Activated naive CD4-positive, alpha-beta T cell treated with anti-CD3 and anti-CD28 coated beads, Interleukin-2, amount 50 U/mL, for 16 hours (primary cell): Measurements from ENCODE around the gene NTN3.

Source experiments
- DNase-seq: peaks from one replicate; pipeline ENCODE4 v3.0.0-alpha.2; 2020

The NTN3 gene

DNA sequence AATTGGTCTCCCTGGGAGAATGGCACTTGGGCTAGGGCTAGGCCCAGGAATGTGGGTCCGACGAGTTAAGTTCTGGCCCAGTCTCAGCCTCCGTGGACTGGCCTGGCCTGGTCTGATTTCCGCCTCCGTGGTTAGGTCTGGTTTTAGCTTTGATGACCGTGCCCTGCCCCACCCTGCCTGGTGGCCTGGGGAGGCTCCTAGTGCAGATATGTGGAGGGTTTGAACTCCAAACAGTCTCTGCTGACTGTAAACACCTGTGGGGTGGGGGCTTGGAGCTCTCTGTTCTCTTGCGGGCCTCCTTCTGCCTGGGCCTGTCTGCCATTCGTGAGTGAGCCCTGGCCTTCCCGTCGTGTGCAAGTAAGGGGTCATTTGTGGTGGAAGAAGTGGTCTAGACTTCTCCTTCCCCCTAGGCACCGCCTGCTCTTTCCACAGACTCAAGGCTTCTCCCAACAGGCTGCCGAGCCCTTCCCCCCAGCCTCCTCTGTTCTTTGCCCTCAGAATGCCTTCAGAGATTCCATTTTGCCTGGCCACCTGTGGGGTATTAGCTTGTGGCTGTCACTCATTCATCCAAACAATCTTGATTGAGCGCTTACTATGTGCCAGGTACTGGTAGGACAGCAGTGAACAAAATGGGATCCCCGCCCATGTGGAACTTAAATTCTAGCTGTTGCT lies 44.2 kb downstream of the NTN3 start:
- no peak for DNase-seq

DNA sequence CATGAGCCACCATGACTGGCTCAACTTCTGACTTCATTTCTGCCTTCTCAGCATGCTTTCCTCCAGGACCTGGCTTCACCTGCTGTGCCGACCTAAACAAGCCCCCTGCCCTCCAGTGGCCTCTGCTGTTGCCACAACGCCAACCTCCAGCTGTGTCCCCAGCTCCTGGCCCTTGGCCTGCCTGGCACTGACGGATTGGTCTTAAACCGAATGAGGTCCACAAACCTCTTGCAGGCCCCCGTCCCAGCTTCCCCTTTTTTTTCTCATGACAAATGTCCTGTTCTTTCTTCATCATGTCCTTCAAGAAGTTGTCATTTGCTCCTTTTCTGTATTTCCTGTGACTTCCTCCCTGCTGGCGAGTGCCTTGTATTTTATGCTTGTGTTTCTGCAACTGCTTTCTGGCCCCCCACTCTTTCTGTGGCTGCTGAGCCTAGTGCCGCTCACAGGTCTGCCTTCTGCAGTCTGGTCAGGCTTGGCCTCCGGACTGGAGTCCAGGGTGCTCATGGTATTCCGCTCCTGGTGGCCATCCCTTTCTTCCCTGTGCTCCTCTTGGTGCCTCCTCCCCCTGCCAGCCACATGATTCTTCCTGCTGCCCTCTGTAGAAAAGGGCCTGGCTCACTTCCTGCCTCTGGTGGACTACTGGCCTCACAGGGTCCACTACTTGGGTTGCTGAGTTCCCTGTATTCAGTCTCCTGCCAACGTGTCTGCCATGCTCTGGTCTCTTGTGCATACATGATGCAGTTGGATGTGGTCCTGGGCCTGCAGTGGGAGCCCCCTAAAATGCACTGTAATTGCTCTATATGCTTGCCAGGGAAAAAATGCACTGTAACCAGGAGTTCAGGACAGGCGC lies 45.5 kb downstream of the NTN3 start:
- no peak for DNase-seq

DNA sequence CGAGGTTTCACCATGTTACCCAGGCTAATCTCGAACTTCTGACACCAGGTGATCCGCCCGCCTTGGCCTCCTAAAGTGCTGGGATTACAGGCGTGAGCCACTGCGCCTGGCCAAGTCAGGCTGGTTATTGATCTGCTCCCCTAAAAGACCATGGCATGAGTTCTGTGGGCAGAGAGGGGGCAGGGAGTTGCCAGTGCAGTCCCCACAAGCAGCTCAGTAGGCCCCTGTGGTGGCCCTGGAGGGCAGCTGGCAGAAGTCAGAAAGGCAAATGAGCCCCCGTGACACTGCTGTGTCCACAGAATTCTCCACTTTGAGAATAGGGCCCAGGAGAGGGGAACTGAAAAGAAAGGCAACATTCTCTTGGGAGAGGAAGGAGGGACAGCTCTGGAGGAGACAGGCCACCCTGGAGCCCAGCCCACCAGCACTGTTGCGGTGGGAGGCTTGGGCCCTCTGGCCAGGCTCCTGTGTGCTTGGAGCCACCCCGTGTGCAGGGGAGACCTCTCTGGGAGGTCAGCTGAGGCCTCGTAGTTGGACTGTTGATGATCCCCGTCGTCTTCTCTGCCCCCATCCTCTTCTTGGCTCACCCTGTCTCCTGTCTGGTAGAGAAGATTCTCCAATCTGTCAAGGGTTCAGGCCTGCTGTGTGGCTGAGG lies 47.0 kb downstream of the NTN3 start:
- no peak for DNase-seq

DNA sequence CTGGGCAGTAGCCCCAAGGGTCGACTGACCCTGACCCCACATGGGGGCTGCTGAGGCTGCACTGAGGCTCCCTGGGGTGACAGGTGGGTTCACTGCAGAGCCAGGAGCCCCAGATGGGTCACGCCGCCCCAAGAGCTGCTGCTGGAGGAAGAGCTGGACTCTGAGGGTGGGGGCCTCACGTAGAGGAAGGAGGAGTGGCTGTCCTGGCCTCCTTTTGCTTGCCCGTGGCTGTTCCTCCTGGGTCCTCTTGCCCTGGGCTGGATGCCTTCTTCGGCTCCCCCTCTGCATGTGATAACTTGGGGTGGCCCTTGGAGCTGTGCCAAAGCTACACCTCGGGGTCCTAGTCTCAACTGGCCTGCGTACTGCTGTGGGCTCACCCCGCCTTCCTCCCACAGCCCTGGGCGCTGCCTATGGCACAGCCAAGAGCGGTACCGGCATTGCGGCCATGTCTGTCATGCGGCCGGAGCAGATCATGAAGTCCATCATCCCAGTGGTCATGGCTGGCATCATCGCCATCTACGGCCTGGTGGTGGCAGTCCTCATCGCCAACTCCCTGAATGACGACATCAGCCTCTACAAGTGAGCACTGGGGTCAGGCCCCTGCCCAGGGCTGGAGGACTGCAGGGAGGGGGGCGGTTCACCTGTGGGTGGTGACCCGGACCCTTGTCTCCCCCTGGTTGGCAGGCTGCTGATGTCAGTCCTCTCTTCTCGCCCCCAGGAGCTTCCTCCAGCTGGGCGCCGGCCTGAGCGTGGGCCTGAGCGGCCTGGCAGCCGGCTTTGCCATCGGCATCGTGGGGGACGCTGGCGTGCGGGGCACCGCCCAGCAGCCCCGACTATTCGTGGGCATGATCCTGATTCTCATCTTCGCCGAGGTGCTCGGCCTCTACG lies 48.0 kb downstream of the NTN3 start:
- DNase-seq = no peak

DNA sequence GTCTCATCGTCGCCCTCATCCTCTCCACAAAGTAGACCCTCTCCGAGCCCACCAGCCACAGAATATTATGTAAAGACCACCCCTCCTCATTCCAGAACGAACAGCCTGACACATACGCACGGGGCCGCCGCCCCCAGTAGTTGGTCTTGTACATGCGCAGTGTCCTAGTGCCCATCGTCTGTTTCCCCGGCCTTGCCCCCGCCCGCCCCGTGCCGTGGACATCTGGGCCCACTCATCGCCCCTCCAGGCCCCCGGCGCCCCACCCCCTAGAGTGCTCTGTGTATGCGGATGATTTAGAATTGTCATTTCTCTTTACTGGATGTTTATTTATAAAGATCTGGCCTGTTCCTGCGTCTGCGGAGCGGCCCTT lies 48.6 kb downstream of the NTN3 start:
- DNase-seq = no peak

DNA sequence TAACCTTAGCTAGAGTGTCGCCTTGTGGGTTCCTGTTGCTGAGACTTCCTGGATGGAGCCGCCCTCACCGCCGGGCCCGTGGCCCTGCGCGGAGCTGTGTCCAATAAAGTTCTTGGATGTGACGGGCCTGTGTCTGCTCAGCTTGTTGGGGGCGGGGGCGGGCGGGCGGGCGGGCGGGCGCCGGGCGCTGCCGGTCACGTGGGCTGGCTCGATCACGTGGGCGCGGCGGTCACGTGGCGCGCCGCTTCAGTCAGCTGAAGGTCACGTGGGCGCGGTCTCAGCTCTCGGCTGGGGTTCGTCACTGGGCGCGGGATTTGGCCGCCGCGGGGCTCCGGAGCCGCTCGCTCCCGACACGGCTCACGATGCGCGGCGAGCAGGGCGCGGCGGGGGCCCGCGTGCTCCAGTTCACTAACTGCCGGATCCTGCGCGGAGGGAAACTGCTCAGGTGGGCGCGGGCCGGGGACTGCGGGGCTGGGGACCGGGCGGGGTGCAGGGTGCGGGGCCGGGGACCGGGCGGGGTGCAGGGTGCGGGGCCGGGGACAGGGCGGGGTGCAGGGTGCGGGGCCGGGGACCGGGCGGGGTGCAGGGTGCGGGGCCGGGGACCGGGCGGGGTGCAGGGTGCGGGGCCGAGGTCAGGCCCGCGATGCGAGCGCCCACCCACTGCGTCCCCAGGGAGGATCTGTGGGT lies 49.1 kb downstream of the NTN3 start, which contains the start of gene AMDHD2:
Gene AMDHD2, plus strand, starts transcription at position 275 of the 687 bp plus-strand sequence. Its CDS starts 88 bp downstream, at position 363.
- peak; percentile 91 for DNase-seq

DNA sequence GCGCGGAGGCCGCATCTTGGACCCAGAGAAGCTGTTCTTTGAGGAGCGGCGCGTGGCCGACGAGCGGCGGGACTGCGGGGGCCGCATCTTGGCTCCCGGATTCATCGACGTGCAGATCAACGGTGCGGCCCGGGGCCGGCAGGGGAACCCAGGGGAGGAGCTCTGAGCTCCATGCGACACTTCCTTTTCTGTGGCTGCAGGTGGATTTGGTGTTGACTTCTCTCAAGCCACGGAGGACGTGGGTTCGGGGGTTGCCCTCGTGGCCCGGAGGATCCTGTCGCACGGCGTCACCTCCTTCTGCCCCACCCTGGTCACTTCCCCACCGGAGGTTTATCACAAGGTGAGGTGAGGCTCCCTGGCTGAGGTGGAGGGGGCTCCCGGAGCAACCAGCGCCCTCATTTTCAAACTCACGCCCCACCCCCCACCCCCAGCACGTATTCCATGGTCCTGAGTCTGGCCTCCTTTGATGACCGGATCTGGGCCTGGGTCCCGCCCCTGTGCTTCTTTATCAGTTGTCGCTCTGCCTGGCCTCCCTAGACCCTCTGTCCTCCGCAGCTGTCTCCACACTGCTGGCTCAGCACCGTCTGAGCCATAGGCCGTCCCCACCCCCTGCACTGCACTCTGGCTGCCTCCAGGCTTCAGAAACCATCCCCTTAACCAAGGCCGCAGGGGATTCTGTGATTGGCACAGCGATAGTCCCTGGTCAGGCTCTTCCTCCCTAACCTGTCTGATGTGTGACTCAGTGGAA lies 49.9 kb downstream of the NTN3 start:
- DNase-seq = peak; percentile 37
